SKM-1 treated with dmso at 0.1 percent for 144 hours (cell line): ENCODE measurements around the gene CALML6.

ENCODE experiments used
- DNase-seq: peaks from one replicate; lab custom pipeline; 2025; ENCODE audit not compliant: unreplicated experiment; lab: John Stamatoyannopoulos, UW

Gene CALML6

DNA sequence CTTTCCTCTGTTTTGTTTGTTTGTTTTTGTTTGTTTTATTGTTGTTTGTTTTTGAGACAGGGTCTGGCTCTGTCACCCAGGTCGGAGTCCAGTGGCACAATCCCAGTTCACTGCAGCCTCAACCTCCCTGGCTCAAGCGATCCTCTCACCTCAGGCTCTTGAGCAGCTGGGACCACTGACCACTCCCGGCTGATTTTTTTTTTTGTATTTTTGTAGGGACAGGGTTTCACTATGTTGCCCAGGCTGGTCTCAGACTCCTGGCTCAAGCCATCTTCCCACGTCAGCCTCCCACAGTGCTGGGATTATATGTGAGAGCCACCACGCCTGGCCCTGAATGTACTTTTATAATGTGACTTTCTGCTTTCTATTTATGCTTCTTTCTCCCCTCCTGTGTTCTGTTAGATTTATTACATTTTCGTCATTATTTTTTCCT is 5.0 kb upstream of the CALML6 start:
- no peak for DNase-seq

DNA sequence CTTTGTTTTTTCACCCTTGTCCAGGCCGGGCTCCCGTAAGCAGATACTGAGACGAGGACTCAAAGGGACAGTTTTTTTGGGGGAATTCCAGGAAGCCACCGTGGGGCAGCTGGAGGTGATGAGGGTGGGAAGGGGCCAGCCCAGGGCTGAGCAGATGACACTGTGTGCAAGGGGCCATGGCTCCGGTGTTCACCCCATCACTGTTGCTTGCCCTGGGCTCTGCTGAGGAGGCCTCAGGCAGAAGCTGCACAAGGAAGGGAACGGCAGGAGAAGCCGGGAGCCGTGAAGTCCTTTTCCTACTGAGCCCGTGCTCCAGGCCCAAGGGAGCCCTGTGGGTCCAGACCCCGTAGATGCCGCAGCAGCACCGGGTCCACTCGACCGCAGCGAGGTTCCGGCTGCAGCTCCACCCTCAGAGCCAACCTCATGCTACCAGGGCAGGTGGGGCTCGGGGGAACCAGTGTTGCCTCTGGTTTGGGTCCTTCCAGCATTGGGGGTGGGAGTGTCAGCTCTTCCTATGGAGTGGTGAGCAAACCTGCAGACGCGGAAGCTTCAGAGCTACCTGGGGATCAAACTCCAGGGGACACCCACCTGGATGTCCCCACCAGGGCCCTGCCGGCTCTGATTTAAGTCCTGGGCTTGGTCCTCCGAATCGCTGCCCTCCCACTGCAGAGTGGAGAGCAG is 4.3 kb upstream of the CALML6 start:
- DNase-seq = no peak

DNA sequence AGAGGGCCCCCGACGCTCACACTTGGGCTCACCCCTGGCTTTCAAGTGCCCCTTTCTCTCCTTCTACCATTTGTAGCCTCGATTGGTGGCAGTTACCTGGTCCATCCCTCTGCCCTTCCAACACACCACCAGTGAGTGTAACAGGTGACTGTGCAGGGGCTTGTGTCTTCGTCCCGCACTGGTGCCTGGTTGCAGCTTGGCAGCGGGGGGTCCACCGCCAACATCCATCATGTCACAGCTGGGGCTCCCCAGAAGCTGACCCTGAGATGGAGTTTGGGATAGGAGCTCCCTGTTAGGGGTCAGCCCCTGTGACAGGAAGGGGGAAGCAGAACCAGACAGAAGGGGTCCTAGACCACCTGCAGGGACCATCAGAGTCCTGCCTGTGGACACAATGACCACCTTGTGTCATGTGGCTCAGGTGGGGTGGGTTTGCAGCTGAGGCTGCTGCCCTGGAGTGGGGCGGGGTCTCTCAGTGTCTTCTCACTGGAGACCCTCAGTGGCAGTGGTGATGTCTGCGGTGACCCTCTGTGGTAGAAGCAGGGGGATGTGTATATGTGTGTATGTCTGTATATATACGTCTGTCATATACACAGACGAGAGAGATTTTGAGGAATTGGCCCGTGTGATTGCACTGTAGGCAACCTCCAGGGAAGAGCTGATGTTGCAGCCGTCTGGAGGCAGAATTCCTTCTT is 3.6 kb upstream of the CALML6 start:
- no peak for DNase-seq

DNA sequence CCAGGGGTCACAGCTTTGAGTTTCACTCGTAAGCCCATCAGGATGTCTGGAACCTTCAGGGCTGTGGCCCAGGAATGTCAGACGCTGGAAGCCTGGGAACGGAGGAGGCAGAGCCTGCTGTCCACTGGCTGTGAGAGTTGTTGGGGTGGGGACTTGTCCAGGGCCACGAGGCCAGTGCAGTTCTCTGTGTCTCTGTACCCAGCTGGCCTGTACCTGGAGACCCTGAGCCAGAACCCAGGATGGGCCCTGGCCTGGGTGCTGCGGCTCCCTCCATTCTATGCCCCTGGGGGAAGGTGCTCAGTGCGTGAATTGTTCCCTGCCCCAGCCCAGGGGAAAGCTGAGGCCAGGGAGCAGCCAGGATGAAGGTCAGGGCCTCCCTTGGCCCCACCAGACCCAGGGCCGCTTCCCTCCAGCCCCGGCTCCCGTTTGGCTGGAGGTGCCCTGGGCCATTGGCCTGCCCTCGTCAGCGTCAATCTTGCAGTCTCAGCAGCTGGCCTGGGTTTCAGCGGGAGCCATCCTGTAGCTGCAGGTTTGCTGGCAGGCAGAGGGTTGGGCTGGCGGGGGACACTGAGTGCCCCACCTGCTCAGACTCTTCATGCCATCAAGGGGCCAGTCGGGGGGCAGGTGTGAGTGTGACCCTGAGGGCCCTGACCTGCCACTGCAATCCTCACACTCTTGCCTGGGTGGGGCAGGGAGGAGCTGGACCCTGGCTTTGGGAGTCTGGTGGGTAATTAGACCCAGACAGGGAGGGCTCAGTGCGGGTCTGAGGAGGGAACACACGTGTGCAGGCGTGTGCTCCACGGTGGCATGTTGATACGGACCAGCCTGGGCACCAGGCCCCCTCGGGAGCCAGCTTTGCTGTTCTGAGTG is 724 bp upstream of the CALML6 start:
- no peak for DNase-seq

DNA sequence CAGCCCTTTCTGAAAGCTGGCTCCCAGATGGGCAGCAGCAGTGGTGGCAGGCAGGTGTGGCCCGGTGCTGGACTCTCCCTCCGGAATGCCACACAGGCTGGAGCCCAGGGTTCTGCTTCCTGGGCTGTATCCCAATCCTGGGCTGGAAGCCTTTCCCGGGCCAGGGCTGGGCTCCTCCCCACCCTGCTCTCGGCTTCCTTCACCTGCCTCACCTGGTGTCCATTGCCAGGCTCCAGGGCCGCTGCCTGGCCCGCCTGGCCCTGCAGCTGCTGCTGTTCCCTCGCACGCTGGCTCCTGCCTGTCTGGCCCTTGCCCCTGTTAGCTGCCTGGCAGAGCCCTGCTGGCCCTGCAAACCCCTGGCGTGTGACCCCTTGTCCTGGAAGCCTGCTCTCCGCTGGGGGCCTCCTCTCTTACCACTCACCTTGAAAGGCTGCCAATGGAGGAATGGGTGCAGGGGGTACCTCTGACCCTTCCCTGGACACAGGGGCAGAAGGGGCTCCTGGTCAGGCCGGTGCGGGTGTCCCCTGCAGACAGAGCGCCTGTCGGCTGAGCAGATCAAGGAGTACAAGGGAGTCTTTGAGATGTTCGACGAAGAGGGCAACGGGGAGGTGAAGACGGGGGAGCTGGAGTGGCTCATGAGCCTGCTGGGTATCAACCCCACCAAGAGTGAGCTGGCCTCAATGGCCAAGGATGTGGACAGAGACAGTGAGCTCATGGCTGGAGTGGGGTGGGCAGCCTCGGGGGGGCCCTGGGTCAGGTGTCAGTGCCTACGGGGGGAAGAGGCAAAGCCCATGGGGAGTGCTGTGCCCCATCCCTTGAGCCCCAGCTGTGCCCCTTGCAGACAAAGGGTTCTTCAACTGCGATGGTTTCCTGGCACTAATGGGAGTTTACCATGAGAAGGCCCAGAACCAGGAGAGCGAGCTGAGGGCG is 1.1 kb downstream of the CALML6 start:
- no peak for DNase-seq

DNA sequence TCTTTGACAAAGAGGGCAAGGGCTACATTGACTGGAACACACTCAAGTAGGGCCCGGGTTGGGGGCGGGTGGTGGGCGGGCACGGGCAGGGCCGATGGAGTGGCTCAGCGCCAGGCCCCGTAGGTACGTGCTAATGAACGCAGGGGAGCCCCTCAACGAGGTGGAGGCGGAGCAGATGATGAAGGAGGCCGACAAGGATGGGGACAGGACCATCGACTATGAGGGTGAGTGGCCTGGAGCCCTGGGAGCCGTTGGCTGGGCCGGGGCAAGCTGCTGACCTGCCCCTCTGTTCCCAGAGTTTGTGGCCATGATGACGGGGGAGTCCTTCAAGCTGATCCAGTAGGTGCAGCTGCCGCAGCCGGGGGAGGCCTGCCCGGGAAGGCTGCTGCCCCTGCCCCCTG is 1.8 kb downstream of the CALML6 start:
- no peak for DNase-seq

DNA sequence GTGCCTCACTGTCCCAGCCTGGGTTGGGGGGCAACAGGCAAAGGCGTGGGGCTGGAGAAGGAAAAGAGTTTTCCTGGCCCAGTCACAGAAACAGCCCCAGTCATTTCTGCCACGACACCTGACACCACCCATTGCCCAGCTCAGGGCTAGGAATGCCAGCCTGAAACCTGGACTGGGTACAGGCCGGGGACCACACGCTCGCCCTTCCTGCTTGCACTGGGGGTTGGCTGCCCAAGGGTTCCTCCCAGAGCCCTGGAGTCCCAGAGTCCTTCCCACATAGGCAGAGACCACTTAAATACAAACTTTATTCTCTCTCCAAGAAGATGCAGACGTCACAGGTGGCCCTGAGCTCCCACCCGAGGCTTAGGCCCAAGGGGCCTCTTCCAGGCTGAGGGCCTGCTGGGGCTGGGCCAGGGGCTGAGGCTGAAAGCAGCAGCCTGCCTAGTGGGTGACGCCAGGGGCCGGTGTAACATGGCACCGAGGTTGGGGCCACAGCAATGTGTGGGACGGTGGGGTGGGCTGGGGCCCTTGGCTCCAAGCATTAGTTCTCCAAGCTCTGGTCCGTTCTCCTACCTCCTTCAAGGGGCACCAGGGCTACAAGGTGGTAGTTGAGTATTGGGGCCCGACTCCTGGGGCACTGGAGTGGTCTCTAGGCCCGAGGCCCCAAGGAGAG is 2.4 kb downstream of the CALML6 start:
- no peak for DNase-seq

DNA sequence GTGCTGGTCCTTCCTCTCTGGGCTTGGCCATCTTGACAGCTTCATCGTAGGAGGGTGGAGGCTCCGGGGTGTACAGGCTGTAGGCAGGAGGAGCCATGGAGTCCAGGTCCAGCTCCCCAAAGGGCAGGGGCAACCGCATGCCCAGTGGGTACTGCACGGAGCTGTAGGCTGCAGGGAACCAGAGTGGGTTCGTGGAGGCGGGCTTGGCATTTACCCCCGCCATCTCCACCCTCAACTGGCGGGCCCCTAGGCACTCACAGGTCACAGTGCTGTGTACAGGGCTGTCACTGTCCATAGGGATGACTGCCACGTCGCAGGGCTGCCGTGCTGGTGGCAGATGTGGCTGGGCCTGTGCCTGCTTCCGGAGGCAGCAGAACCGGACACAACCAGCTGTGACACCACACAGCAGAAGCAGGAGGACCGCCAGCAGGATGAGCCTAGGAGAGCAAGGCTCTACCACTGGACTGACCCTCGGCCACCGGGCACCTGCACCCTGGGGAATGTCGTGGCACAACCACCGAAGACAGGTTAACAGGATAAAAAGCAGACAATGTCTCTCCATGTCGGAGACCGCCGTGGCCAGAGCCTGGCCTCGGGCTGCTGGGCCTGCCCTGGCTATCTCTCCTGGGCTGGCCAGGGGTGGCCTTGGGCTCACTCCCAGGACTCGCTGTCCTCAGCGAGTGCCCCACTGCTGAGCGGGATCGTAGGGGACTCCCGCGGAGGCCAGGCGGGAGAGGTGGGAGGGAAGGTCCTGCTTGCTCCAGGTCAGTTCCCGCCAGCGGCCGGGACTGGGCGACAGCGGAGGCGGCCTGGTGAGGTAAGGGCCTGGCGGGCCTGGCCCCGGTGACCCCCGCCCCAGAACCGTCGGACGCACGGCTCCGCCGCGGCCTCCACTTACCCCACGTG is 3.2 kb downstream of the CALML6 start:
- DNase-seq = no peak

DNA sequence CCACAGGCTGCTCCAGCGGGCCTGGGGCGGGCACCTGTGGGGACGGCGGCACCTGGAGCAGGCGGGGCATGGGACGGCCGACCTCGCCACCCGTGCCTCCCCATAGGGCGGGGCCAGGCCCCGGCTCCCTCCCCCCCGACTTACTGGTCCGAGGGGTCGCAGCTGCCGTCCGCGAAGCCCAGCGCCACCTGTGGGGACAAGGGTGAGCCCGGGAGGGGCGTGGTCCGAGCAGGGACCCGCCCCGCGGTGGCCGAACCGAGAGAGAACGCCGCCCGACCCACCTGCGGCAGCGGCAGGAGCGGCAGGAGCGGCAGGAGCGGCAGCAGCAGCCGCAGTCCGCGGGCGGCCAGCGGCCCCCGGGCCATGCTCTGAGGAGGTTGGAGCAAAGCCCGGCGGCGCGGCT is 3.8 kb downstream of the CALML6 start, which contains the start of gene TMEM52:
Gene TMEM52 (minus strand): TSS at position 379 of the 403 bp plus-strand sequence. CDS start 14 bp downstream, at position 365.
- DNase-seq = no peak

DNA sequence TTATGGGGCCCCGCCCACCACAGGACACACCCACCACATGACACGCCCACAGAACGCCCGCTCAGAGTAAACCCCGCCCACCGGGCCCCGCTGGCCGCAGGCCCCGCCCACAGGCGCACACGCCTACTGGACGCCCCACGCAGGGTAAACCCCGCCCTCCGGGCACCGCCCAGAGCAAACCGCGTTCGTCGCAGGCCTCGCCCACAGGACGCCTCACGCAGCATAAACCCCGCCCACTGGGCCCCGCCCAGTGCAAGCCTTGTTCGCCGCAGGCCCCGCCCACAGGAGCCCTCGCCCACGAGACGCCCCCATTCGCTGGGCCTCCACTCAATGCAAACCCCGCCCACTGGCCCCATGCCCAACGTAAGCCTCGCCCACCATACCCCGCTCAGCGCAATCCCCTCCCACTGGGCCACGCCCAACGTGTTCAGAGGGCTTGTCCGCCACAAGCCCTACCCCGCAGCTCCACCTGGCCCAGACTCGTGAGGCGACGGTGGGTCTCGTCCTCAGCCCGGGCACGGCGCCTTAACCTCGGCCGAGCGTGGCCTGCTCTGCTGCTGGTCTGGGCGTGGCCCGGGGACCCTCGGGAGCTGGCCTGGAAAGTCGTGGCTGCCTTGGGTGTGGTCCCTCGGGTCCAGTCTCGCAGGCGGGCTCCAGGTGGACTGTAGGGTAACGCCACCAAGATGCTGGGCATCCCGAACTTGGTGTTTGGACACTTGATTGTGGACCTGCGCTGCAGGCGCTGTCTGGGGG is 4.4 kb downstream of the CALML6 start:
- peak; percentile 92 for DNase-seq

DNA sequence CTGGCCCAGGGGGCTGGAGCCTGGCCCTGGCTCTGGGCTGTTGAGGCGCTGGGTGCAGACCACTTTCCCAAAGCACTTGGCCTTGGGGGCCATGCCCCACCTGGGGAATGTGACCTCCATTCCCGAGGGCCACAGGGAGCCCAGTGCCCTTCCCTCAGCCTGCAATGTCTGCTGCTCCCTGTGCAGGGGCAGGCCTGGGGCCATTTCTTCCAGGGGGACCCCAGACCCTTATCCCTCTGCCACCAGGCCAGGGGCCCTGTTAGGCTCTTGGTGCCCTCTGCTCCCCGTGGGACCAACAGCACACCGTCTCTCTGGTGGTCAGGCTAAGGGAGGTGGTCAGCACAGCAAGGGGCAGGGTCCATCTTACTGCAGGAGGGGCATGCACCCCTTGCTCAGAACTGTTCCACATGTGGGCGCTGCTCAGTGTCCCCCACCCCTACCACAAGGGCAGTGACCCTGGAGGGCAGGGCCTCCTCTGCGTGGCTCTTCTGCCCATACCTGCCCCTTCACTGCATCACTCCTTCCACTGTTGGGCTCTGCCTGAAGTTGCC is 5.1 kb downstream of the CALML6 start:
- no peak for DNase-seq

DNA sequence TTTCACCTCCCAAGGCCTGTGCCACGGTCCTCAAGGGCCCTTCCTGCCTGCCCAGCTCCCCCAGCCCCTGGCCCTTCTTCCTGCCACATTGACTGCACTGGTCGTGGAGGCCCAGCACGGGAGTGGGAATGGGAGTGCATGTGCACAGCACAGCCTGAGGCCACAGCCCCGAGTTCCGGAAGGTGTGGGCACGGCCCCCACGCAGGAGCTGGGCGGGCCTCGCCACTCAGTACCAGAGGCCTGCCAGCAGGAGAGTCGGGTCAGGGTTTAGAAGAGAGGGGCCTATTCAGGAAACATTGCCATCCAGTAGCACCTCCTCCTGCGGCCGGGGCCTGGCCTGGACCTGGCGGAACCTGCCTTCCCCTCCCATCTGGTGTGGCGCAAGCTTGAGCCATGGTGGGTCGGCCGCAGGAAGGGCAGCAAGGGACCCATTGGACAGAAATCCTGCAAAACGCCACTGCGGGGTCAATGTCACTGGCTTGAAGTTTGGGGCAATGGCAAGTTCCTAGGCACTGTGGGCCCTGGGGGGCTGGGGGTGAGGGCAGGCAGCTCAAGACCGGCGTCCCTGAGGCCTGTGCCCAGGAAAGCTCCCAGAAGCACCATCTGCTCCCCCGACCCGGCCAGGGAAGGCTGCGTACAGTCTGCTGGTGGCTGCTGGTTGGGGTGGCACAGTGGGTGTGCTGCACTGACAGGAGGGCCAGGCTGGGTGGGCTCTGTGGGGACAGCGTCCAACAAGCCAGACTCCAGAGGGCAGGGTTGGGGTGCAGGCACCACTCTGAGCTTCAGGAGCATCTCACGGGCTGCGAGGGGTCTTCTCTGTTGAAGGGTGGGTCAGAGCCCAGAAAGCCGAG is 5.8 kb downstream of the CALML6 start:
- no peak for DNase-seq

DNA sequence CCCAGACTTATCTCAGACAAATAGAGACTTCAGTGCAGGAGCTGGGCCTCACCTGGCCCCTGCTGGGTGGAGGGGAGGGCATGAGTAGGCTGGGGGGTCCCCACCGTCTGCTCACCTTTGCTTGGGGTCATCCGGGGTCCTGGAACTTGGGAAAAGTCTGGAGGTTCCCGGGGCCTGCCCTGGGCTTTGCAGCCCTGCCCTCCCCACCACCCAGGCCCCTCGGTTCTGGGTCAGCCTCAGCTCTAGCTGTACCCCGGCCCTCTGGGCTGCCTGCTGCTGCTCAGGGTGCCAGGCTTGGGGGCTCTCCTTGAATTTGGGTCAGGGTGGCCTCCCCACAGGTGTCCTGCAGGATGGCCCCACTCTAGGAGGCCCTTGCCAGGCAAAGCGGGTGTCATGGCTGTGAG is 6.4 kb downstream of the CALML6 start:
- no peak for DNase-seq

DNA sequence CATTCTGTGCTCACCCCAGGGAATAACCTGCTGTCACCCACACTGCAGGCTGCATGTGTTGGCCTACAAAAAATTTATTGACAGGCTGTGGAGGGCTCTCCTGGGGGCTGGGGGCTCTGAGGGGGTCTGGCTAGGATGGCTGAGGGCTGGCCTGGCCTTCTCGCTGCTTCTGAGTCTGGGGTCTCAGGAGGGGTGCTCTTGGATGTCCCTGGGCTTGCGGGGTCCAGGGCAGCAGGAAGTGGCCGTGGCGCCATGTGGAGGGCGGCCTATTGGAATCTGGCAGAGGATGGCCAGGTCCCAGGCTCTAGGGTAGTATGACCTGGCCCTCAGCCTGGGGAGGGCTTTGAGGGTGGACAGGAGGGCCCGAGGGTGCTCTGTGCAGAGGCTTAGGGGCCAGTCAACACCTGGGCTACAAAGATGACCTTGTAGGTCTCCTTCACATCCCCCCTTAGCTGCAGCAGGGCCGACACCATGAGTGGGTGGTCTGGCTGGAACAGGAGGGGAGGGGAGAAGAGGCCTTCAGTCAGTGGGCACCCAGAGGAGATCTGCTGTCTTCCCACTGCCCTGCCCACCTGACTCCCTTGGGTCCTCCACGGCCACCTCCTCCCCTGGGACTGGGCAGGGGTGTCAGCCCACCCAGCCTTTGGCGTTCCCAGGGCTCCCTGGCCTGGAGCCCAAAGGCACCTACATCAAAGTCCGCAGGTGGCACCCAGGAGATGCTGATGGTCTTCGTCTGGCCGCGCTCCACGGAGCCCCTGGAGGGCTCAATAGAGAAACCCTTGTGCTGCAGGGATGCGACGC is 7.0 kb downstream of the CALML6 start:
- DNase-seq = no peak

DNA sequence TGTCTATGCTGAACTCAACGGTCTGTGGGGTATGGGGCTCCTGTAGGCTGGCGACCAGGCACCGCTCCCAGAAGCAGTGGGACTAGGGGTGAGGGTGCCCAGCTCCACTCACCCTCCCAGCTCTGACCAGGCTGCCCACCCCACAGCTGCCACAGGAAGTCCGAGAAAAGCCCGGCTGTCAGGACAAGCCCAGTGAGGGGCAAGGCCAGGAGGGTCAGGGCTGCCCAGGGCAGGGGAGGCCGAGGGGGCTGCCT is 7.6 kb downstream of the CALML6 start:
- no peak for DNase-seq

DNA sequence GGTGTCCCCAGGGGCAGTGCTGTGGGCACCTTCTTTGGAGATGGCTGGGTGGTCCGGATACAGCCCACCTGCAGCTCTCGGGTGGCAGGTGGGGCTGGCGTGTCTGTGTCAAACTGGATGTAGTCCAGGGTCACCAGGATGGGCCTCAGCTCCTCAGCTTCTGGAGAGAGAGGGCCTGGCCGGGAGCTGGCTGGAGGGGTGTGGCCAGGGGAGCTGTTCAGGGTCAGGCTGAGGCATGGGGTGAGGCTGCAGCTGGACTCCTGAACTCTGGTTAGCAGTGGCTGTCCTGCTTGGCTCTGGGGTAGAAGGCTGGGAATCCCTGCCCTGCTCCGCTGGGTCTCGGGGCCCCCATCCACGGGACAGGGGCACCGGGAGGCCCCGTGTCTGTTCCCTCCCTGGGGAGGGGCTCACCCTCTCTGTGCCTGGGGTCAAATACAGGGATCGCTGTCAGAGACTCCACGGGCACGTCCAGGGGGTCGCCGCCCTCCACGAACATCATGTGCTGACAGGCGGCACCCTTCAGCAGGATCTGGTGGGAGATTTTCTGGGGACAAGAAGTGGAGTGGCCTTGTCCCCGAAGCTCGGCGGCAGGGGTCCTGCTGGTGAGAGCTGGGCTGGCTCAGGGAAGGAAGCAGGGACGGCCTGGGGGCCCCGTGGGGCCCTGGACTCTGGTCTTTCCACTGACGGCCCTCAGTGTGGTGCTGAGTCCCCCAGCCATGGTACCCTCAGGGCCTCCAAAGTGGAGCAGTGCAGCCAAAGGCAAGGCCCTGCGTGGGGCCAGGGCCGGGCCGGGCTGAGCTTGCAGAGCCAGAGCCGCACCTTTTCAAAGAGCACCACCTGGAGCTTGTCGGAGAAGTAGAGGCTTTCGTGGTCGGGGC is 8.1 kb downstream of the CALML6 start:
- DNase-seq = no peak
